Bronchial epithelial cell (primary cell): ENCODE data around the gene CEACAM19. TPM values are rescaled to one million over a fixed set of nuclear protein-coding genes. Genes with fewer than 3 reads are reported as not detected.

Experiments
- DNase-seq: peaks from one replicate; pipeline ENCODE4 v3.0.0-alpha.2; 2010; ENCODE audit warnings: low read depth
- FAIRE-seq: peaks from 2 replicates; lab custom pipeline; 2011; peaks lifted over from hg19 to GRCh38; lab: Jason Lieb, UNC
- H3K27me3 ChIP-seq: 2 replicates; pipeline ENCODE4 v1.5.1; 2011; ENCODE audit warnings: low read length; ENCODE audit not compliant: control insufficient read depth, insufficient read depth
- H3K36me3 ChIP-seq: 2 replicates; pipeline ENCODE4 v1.5.1; 2011; ENCODE audit warnings: low read length; ENCODE audit not compliant: control insufficient read depth, insufficient read depth
- H3K4me3 ChIP-seq: 2 replicates; pipeline ENCODE4 v1.5.1; 2011; ENCODE audit warnings: mild to moderate bottlenecking, low read depth, low read length, control low read depth
- CTCF ChIP-seq: IDR thresholded peaks from 2 replicates; pipeline ENCODE4 v1.5.1; 2011; ENCODE audit warnings: mild to moderate bottlenecking, moderate library complexity, low read length, control low read depth, inconsistent platforms; ENCODE audit not compliant: insufficient read depth, severe bottlenecking
- total RNA-seq: library from RNA; depleted of rRNA; stranded (reverse); fragments of >200 nt; gene quantifications from 2 replicates; pipeline ENCODE4 v1.2.1, GENCODE V29; 2014

Gene CEACAM19
- total RNA-seq, 1 donor from 2014 or later = 0.53 TPM

GRCh38 chr19:44648631-44649251 is 22.5 kb upstream of the CEACAM19 start:
- no peak for TF ChIP-seq CTCF
- FAIRE-seq = peak; percentile 58
- Histone ChIP-seq H3K36me3 (peaks cover 32% of the 10 kb centered on the region), H3K4me3 (no peak overlapping the region), H3K27me3 (no peaks in the 10 kb centered on the region)
- peak; percentile 79 for DNase-seq

- no peaks in the 10 kb centered on the region for H3K27me3 ChIP-seq
- peaks cover 33% of the 10 kb centered on the region for H3K36me3 ChIP-seq
- no peak overlapping the region for H3K4me3 ChIP-seq
- TF ChIP-seq CTCF = no peak
- DNase-seq (no peak), FAIRE-seq (no peak)
Measured at GRCh38 chr19:44649578-44650145, 21.6 kb upstream of the CEACAM19 start.

- FAIRE-seq (no peak), DNase-seq (no peak)
- no peak for TF ChIP-seq CTCF
- H3K4me3 ChIP-seq = no peak overlapping the region
- no peaks in the 10 kb centered on the region for H3K27me3 ChIP-seq
- H3K36me3 ChIP-seq = peaks cover 29% of the 10 kb centered on the region
Measured at GRCh38 chr19:44653343-44653742, 17.9 kb upstream of the CEACAM19 start.

- FAIRE-seq (no peak), DNase-seq (peak; percentile 56)
- Histone ChIP-seq H3K36me3 (peaks cover 32% of the 10 kb centered on the region), H3K27me3 (no peaks in the 10 kb centered on the region), H3K4me3 (no peak overlapping the region)
- TF ChIP-seq CTCF = peak; percentile 83
Measured at GRCh38 chr19:44653977-44654774, 17.1 kb upstream of the CEACAM19 start.

- Histone ChIP-seq H3K27me3 (no peaks in the 10 kb centered on the region), H3K36me3 (peaks cover 35% of the 10 kb centered on the region), H3K4me3 (no peak overlapping the region)
- DNase-seq (peak; percentile 29), FAIRE-seq (no peak)
- TF ChIP-seq CTCF = peak; percentile 89
Measured at GRCh38 chr19:44657211-44657921, 13.9 kb upstream of the CEACAM19 start.
